Right lobe of liver (tissue), 4 donors: ENCODE results near the gene CCSER1.

Experiments used
- POLR2A ChIP-seq: fragments of 450-650 bp; IDR thresholded peaks from one replicate; pipeline ENCODE4 v1.6.1; 2017; ENCODE audit warnings: antibody characterized with exemption, mild to moderate bottlenecking
- TF ChIP-seq, protein P1 (sequence below), 4 donors: fragments of 200-600 bp in 3 of 4; fragments of 450-650 bp in 1 of 4; IDR thresholded peaks; one replicate each; pipeline versions ENCODE4 v1.5.1 to v1.8.0; 2016 to 2022; ENCODE audit warnings: antibody characterized with exemption in 4 of 4, mild to moderate bottlenecking in 2 of 4
- donor health status: DM: no; HTN: no; CAD: no.
- donor health status: DM: no; HTN: no; CAD: no.
- donor health status: DM: no; HTN: yes; CAD: no.

DNA sequence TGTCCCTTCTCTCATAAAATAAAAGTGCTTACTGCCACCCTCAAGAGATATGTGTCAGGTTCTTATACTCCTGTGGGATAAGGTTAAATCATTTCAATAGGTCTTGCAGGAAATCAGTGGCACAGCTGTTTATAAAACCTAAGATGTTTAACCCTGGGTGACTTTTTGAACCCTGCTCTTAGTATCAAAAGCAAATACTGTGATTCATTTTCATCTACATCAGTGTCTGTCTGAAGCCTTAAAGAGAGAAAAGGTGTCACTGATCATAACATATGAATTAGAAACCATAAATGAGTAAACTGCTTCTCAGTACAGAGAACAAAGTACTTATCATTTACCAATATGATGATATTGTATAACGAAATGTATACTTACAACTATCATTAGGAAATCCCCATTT, 59.0 kb downstream of the CCSER1 start:
- TF ChIP-seq, protein P1, sequence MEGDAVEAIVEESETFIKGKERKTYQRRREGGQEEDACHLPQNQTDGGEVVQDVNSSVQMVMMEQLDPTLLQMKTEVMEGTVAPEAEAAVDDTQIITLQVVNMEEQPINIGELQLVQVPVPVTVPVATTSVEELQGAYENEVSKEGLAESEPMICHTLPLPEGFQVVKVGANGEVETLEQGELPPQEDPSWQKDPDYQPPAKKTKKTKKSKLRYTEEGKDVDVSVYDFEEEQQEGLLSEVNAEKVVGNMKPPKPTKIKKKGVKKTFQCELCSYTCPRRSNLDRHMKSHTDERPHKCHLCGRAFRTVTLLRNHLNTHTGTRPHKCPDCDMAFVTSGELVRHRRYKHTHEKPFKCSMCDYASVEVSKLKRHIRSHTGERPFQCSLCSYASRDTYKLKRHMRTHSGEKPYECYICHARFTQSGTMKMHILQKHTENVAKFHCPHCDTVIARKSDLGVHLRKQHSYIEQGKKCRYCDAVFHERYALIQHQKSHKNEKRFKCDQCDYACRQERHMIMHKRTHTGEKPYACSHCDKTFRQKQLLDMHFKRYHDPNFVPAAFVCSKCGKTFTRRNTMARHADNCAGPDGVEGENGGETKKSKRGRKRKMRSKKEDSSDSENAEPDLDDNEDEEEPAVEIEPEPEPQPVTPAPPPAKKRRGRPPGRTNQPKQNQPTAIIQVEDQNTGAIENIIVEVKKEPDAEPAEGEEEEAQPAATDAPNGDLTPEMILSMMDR (IDR thresholded peaks at IDR 0.05), result no peak
- no peak for TF ChIP-seq POLR2A
